OCI-M2 (cell line): Measurements from ENCODE around the gene RTN4.

Experiments
- DNase-seq: peaks from one replicate; lab custom pipeline; 2025; ENCODE audit not compliant: unreplicated experiment; lab: John Stamatoyannopoulos, UW

Gene RTN4

GRCh38 chr2:54928719-54929118, 121.5 kb downstream of the RTN4 start:
- DNase-seq = no peak

GRCh38 chr2:54927751-54928615, 122.3 kb downstream of the RTN4 start:
- DNase-seq = no peak

GRCh38 chr2:54927085-54927750, 123.0 kb downstream of the RTN4 start:
- no peak for DNase-seq

GRCh38 chr2:54925022-54925421, 125.2 kb downstream of the RTN4 start:
- no peak for DNase-seq

GRCh38 chr2:54924121-54924520, 126.1 kb downstream of the RTN4 start:
- DNase-seq = no peak
